COLO668 (cell line): ENCODE results near the gene HOXB5.

ENCODE experiments used
- DNase-seq: peaks from one replicate; lab custom pipeline; 2025; ENCODE audit not compliant: unreplicated experiment; lab: John Stamatoyannopoulos, UW

The HOXB5 gene

DNA sequence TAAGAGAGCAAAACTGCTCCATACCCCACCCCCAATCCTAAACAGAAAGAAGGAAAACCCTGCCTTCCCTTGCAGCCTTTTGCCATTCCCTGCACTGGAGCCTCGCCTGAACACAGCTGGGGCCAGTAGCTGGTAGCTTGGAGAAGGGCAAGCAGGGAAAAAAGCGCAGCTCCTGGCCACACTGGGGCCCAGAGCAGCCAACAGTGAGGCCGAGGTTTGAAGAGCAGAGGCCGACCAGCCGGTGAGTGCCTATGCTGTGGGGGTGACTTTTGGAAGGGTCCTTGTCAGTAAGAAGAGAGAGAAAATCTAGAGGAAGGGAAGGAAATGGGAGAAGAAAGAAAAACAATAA is 35.8 kb upstream of the HOXB5 start:
- DNase-seq, result no peak

DNA sequence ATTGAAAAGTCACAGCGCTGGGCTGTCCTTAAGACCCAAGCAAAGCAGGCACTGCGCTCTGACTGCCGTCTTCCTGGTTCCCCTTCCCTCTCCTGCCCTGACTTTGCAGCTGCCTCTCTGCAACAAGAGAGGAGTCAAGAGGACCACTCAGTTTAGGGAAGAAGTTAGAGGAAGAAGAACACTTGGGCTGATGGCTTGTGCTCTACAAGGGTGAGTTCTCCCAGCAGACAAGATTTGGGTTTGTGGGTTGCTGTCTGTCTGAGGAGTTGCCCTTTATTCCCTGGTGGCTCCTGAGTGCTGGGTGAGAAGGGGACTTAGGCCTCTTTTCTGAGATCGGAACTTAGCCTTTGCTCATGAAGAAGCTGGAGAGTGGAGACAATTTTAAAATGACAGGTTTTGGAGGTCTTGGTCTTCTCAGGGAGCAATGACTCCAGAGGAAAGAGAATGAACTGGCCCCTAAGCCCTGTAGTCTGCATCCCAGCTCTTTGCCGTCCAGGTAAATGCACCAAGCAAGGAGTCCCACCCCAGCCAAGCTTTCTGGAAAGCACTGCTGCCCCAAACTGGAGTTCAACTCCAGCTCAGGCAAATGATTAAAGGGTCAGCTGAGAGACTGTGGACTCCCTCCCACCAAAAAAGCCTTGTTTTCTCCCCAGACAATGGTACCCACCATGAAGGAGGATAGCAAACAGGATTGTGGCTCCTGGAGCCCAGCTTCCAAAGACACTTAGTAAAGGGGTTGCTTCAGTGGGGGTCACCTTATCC is 35.3 kb upstream of the HOXB5 start:
- no peak for DNase-seq

DNA sequence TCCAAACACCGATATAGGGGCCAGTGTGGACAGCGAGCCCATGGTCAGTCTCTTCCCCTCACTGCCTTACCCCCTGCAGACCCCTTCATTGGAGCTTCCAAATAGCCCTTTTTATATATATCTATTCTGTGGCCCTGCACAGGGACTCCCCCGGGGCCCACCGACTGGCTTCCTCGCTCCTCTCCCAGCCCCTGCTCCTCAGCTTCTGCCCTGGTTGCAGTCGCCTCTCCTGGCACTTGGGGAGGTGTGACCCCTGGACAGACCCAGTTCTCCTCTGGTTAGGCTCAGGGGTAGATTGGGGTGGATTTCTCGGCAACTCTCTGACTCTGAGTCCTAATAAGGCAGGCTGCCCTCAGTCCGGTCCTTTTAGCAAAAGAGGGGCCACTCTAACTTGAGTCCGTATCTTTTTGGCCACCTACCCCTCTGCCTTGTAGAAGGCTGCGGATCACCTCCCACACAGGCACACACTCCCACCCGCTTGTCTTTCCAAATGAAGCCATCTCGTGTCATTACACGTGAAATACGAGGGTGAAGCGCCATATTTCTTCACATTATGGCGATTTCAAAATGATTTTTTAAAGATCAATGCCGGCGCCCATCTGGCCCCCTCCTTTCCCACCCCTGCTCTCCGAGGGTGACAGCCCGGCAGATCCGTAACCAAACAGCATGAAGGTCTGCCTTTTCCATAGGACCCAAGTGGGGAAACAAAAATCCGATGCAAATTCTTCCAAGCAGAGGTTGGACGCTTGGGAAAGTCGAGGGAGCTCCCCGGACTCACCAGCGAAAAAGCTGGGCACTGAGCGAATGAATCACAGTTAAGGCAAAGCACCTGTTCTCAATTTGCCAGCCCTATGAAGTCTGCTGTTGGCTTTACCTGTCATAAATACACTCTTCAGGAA is 34.3 kb upstream of the HOXB5 start:
- DNase-seq, result no peak

DNA sequence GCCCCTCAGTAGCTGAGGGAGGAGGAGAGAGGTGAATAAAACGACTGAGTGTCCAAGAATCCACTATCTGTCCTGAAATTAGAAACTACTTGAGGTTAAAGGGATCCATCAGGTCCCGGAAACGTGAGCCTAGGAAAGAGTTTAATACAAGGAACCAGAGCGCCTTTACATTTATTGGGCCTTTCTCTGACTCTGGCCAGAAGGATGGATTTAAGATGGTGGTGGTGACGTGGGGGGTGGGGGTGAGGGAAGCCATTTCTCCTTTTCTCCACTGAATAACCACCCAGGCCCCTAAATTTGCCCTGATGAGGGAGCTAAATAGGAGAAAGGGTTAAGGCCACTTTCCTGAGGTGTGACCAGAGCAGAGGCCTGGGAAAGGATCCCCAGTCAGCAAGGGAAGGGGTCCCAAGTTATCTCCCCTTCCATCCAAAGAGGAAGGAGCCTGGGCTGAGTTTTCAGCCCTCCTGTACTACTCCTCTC is 33.6 kb upstream of the HOXB5 start:
- no peak for DNase-seq

DNA sequence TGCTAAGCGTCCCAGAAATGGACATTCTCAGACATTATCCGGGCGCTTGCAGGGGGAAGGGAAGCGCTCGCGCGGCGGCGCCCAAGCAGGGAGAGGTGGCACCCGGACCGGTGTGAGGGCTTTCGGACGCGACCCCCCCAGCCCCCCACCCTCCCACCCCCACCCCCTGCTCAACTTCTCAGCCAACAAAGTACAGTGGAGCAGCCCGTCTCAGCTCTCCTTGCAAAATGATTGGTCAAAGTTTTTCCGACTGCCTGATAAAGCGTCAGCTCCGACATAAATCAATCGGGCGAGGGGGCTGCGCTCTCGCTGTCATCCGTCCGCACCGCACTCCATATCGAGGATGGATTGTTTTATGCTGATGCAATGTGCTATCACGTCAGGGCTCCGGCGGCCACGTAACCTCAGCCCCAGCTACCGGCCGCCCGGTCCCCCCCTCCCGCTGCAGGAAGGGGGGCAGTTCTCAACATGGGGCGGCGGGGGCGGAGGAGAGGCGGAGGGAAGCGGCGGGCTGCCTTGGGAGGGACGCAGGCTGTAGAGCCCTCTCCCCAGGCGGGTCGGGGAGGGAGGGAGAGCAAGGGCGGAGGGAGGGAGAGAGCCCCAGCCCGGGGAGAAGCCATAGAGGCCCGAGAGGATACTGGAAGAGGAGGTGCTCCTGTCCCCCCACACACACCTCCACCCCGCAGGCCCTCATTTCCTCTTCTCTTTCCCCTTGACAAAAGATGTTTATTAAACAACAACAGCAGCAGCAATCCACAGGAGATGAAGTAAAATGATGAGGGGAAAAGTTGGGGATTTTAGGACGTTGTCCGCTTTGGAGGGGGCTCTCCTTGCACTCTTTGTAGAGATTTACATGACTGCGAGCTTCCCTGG is 32.9 kb upstream of the HOXB5 start, which contains the start of gene HOXB9:
Gene HOXB9, minus strand, starts transcription at position 114 of the 873 bp plus-strand sequence. Its CDS starts 89 bp downstream, at position 25.
- peak; percentile 33 for DNase-seq

DNA sequence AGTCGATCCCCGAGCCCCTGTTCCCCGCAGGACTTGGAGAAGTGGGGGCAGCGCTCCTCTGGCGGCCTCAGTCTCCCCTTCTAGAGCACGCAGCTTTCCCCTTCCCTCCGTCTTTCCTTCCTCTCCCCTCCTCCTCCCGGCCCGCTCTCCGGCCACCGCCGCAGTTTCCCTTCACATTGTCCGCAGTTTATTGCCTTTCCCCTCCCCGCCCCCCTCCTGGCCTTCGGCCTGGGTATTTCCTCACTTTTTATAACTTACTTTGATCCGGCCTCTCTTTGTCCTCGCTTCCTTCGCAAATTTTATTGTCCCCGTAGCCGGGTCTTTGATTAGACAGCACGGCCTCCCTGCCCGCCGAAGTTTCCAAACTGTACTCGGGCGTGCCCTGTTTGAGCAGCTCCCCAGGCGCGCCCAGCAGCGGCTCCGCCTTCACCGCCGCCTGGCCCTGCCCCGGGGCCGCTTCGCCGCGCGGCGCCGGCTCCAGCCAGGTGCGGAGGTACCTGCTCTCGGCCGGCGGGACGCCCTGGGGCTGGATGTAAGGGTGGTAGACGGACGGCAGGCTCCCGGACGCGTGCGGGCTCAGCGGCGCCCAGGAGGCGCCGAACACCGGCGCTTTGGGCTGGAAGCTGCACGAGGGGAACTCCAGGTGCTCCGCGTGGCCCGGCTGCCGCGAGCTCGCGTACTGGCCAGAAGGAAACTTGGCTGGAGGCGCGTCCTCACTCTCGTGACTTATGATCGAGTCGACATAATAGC is 32.1 kb upstream of the HOXB5 start:
- DNase-seq, result peak; percentile 65

DNA sequence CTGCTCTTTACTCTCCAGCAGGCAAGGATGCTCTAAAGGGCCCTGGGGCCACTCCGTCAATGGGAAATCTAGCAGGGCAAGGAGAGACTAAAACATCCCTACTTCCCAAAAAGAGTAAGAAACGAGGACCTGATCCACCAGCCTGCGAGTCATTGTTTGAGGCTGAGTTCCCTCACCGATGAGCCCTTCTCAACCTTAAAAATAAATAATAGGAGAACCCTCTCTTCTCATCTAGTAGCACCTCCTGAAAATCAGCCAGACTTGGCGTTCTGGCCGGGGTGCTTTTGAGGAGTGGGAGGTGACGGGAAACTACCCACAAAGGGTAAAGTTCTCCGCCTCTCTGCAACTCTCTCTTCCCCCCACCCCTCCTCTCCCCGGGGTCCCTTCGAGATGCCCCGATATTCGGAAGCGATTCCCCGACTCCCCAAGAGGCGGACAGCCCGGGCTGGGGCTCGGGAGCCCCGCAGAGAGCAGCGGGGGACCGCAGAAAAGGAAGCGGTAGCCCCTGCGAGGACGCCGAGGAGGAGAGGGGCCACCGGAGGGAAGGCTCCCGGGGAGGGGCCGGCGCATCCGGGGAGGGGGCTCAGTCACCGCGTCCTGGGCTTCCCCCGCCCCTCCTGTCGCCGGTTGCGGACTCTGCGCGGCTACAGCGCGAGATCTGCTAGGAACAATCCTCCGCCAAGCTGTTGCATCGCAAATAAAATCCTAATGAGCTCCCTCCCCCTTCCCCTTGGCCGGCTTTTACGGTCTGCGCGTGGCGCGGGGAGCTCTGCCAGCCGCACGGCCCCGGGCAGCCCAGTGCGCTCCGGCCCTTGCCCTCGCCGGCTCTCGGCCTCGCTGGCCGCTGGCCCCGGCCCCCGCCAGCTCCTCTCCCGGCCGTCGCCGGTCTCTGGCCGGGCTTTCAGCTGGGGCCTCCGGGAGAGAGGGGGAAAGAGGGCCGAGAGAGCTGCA is 31.2 kb upstream of the HOXB5 start:
- peak; percentile 30 for DNase-seq

DNA sequence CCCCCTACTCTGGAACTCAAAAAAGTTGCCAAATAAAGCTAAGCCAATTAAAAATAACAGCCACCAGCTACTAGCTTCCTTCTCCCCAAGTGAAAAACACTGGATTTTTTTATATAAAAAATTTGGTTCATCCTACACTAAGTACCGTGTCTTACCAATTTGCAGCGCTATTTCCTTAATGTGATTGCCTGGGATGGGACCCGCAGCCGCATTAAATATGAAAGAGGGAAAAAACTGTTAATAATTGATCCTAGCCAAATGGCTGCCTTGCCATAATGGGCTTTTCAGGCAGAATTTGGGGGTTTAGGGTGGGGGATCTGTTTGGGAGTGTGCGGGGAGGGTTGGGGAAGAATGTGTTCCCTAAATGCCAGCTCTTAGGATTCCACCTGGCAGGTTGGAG is 30.5 kb upstream of the HOXB5 start:
- no peak for DNase-seq

DNA sequence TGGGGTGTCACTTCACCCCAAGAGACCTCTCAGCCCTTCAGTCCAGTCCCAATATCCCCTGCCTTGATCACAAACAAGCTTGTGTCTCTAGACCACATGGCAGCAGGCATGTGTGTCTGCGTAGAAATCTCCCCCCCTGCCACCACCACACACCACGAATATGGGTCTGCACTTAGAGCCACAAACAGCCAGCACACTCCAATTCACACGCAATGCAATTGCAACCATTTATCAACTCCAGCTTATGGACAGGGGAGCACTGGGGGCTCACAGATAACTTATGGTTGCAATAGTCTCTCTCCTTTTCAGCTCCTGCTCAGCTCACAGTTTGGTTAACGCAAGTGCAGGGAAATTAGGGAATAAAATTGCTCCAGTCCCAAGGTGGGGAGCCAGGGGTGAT is 30.0 kb upstream of the HOXB5 start:
- DNase-seq, result no peak

DNA sequence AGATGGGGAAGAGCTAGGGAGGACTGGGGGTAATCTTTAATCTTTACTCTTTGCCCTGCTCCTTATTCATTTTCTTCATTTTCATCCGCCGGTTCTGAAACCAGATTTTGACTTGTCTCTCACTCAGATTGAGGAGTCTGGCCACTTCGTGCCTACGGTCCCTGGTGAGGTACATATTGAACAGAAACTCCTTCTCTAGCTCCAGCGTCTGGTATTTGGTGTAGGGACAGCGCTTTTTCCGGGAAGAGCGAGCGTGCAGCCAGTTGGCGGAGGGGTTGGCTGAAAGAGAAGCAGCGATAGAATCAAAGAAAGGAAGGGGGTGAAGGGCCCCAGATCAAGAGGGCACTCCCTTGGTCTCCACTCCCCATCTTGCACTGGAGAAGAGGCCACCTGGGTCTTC is 29.3 kb upstream of the HOXB5 start:
- no peak for DNase-seq

DNA sequence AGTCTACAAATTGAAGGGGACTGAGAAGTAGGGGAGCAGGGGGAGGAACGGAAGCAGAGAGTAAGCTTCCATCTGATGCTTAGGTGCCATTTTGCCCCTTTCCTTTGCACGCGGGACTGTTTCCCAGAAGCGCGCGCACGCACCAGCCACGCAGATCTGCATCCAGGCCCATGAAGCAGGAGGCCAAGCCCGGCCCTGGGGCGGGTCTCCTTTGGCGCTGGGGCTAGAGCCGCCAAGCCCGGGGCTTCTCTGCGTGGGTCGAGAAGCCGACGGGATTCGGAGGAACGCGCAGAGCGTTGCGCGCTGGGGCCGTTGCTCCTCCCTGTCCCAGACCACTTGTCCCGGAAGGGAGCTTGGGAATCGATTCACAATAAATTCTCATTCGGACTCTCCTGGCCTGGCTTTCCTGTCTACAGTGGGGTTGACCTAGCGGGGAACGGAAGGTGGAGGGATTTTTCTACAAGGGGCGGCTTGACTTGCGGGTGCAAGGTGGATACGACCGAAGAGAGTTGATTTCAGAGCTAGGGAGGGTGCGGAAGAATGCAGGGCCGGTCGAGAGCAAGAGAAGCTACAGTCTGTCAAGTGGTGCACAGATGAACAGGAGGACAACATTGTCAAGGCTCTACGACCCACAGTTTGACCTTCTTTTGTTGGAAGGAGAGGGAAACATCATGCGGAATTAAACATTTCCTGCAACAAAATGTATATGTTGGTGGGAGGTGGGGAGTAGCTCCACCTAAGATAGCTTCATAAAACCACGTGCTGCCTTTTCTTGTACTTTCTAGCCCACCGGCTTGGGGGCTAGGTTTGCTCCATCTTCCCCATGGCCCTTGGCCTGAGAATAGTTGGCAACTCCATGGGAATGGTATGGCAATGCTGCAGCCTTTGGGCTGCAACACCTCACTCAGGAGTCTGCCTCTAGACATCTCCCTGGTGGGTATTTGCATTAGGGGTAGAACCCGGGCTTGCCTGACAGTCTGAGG is 28.1 kb upstream of the HOXB5 start:
- DNase-seq, result no peak

DNA sequence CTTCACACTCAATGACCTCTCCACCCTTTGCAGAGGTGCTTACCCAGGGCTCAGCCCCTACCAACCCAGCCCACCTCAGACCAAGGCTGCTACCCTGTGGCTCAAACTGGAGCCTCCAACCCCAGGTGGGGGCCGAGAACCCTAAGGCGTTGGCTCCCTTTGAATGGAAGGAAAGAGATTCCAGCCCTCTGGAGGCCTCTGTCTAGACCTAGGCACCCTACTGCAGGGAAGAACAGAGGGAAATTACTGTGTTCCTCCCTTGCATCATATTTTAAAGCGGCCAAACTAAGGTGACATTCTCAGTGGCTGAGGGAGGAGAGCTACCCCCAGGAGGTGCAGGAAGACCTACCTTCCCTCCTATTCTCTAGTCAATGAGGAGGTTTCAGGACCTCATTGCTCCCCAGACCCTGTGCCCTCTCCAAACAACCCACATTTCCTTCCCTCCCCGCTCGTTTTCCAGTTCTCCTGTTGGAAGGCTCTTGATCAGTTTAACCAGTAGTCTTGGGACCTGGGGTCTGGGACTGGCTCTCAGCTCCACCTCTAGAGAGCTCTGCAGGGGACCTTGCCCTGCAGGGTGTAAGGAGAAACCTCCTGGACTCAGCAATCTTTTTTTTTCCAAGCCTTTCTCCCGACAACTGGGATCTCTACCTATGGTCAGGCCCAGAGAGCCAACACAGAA is 27.0 kb upstream of the HOXB5 start:
- DNase-seq, result no peak

DNA sequence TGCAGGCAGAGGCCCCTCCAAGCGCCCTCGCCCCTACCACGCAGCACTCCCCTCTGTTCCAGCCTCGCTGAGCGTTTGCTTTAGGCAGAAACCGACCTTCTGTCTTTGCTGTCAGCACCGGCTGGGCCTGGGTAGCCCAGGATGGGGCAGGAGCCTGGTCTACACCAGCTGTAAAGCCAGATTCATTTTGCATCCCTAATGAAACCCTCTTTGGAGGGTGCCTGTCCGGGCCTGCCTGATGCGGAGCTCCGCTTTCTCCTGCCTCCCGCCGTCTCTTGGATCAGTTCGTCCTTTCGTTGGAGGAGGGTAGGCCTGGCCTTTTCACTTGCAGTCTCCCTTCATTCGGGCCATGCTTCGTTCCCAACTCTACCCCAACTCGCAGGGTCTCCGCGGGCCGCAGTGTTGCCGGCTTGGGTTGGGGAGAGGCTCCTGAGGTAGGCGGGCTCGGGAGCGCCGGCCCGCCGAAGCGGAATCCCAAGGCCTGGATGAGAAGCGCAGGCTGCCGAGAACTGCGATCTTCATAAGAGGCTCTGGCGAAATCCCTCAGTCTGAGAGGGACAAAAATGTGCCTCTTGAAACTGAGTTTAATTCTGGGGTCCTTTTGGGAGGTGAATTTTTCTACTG is 26.4 kb upstream of the HOXB5 start:
- DNase-seq, result no peak

DNA sequence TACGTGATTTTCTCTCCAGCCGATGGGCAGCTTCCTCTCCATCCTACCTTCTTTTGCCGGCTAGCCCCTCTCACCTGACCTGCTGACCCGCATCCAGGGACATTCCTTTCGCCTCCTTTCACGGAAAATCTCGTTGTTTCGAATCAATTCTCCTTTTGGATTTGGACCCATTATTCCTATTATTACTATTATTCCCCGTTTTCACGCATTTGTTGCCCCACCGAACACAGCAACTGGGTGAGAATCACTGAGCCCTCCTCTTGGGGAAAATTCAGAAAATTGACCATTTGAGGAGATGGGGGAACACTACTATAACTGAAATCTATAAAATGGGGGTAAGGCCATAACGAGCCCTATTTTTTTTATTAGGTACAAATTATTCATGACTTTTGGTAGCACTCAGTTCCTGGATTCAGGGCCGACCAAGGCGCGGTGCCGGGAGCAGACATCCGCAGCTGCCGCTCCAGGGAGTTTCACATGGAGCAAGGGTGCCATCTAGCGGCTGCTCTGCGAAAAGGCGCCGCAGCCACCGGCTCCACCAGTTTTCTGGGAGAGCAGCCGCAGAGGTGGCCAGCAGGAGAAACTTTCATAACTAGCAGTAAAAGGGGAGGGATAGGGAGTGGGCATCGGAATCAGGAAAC is 24.8 kb upstream of the HOXB5 start:
- peak; percentile 79 for DNase-seq

DNA sequence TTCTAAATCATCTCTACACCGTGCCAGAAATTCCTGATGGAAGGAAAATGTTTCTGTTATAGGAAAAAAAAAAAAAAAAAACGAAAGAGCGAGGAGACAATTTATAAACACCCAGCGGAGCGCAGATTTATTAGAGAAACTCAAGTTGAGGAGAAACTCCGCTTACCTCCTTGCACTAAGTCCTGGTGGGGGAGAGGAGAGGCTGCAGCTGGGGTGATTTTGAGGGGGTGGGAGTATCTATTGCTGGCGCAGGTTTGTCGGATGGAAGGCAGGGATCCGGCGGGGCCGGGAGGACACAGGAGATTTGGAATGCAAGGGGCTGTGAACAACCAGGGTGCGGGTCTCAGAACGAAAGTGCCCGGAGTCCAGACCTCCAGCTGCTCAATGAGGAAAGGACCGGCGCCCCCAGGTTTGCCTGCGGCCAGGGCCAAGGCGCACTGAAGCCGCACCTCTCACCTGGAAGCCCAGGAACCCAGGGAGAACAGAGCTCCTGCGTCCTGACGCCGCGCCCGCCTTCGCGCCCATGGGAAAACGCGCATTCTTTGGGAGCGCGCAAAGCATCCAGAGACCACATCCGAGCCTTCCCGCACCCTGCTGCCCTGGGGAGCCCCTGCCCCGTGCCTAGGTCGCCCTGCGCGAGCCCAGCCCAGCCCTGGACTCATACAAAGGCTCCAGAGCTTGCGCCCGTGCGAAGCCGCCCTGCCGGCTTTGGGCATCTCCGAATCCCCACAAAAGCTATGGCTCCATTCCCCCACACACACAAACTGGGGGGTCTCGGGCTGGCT is 24.1 kb upstream of the HOXB5 start:
- peak; percentile 49 for DNase-seq
